Iris pigment epithelial cell (primary cell): ENCODE data around the gene NCAM1.
A peak's percentile ranks its signal among the peaks of the same experiment; 100 is the strongest.

Experiments used
- DNase-seq: peaks from one replicate; pipeline ENCODE4 v3.0.0-alpha.2; 2011; ENCODE audit warnings: low read depth

The NCAM1 gene

DNA sequence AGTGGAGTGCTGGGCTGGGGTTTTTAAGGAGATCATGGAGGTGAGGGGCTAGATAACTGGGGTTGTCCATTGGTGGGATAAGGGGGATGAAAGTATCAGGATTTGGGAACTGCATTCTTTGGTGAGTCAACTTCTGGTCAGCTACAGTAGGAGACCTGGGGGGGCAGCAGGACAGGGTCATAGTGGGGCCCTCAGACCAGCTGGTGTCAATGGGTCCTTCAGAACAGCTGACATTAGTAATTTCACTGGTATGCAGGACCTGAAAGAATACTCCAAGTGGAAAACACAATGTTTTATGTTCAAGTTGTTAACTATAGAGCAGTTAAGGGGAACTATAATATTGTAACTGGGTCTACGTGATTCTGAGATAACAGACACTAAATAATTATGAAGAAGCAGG, 350.3 kb downstream of the NCAM1 start:
- peak; percentile 13 for DNase-seq

DNA sequence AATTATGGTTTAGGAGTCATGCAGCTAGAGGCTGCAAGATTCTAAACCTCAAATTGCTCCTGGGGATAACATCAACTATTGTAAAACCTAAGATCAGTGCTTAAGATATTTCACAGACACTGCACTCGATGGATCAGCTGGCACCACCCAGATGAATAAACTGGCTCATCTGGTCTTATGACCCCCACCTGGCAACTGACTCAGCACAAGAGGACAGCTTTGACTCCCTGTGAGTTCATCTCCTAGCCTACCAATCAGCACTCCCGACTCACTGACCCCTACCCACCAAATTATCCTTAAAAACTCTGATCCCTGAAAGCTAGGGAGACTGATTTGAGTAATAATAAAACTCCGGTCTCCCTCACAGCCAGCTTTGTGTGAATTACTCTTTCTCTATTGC, 352.4 kb downstream of the NCAM1 start:
- no peak for DNase-seq

DNA sequence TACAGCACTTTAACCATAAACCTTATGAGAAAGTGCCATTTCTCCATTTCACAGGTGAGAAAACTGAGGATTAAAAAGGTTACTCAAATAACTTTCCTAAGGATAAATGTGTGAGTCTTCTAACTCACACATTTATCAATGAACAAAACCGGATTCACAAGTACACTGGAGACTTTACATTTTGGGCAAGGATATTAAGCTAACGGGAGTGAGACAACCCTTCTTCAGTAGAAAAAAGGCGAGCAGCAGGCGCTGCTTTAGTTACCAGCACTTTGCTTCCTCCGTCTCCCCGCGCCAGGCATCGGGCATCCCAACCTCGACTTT, 352.8 kb downstream of the NCAM1 start:
- no peak for DNase-seq

DNA sequence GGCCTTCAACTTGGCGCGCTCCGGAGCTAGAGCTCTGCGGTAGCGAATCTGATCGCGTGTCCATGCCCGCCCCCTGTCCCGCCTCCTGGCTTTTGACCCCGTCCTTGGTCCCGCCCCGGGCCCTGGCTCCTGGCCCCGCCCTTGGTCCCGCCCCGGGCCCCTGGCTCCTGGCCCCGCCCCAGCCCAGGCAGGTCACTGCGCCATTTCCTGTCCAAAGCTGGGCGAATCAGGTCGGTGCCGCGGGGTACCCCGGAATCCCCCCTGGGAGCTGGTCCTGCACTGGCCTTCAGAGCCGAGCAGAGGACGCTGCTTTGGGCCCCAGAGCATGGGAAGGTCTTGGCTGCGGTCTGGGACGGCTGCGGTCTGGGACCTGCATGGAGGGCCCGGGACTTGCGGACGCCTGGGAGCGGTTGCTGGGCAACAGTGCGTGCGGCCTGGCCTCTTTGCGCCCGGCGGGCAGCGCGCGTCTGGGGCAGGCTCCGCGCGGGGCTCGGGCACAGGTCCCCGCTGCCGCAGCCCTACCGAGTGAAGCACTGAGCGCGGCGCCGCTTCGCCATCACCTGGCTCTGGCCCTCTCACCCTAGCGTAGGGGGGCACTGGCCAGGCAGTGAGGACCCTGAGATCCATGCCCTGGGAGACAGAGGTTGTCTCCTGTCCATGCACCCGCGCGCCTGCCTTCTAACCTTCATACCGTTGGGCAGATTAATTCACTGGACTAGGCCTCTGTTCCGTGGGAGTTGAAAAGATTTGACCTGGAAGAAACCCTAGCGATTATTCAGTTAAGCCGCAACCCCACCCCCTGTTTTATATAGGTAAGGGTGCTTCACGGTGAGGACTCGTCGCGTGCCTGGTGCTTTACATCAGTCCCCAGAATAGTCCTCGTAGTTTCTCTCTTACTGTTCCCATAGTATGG, 353.4 kb downstream of the NCAM1 start, which contains the start of gene TTC12:
TSS of gene TTC12 (plus strand) at position 195 of the 913 bp plus-strand sequence. CDS start 1,675 bp downstream, outside the sequence.
- DNase-seq: peak; percentile 89

DNA sequence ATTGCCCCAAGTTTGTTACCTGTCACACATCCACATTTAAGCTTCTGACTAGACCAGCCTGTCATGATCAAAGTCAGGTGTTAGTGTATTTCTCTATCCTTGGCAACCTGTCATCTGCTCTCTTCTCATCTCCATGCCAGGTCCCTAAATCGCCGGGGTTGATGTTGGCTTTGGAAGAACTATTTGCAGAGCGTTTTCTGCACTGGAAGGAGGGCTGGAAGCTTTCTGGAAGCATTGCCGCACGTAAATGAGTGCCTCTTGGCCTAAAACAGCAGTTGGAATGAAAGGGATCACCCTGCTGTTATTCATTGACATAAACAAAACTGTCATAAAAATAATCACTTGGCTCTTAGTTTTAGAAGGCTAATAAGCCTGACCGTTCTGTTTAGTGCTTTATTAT, 354.6 kb downstream of the NCAM1 start:
- no peak for DNase-seq

DNA sequence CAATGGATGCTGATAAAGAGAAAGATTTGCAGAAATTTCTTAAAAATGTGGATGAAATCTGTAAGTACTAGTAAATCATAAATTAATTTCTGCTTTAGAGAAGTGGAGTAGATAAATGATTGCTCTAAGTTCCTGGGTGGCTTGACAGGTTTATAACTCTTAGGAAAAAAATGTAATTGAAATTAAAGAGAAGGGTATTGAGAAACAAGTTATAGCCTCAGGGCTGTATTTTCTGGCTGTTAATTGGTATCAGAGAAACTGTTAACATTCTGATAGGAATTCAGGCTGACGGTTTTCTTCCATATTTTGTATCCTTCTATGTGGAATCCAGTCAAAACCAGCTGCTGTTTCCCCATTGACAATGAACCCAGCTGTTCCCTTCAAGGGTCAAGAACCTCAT, 355.0 kb downstream of the NCAM1 start:
- DNase-seq: no peak

DNA sequence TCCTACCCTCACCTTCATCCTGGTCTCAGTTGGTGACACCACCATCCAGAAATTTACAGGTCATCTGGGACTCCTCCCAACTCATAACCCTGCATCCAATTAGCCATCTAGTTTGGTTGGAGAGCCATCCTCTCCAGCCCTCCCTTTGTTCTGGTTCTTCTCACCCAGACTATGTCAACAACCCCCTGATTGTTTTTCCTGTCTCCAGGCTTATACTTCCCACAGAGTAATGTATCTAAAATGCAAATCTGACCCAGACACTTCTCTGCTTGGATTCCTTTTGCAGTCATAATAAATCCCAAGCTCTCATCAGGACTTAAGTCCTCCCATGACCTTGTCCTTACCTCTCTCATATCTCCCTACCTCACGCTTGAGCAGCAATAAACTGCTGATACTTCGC, 356.1 kb downstream of the NCAM1 start:
- no peak for DNase-seq

DNA sequence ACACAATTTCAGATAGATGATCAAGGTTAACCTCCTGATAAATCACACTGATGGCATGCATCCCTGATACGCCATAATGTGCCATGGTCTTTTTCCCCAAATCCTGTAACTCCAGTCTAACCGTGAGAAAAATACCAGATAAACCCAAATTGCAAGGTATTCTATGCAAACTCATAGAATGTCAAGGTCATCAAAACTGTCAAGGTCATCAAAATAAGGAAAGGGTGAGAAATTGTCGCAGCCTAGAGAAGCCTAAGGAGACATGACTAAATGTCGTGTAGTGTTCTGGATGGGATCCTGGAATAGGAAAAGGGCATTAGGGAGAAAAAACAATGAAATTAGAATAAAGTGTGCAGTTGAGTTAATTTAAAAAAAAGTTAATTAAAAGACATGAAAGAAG, 357.9 kb downstream of the NCAM1 start:
- no peak for DNase-seq

DNA sequence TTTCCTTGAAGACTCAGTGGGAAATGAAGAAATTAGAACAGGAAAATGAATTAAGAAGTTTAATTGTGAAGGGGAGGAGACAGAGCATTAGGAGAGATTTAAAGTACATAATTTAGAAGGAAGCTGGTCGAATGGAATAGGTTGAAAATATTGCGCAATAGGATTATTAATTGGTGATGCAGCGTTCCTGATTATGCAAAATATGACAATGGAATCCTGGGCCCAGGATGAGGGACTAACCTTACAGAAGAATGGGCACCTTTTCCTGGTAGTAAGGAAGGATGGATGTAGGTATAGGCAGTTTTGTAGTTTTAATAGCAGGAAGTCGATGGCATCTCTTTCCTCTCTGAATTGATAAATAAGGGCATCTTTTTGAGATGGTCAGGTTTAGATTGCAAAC, 360.9 kb downstream of the NCAM1 start:
- no peak for DNase-seq

DNA sequence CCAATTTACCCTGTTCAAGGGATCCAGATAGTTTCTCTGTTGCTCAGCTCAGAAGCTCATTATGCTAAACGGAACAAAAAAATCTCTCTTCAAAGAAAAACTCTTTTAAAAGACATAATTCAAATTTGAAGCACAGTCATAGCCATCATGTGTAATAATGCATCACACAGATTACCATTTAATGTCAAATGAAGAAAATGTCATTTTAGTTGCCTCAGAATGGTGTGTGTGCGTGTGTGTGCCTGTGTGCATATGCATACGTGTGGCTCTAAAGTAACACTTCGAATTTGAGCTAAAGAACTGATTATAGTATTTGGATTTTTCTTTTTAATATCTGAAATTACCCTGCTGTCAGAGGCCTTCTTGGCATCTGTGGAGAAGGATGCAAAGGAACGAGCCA, 363.0 kb downstream of the NCAM1 start:
- no peak for DNase-seq
